Limb (tissue), 2 donors: ENCODE results near the gene CYP26B1.
A peak's percentile ranks its signal among the peaks of the same experiment; 100 is the strongest.

ENCODE experiments used
- DNase-seq, 2 donors: peaks; one replicate each; pipeline ENCODE4 v3.0.0-alpha.2; 2016; ENCODE audit errors: extremely low spot score in 2 of 2

Gene CYP26B1

GRCh38 chr2:72129681-72130340 is 17.9 kb downstream of the CYP26B1 start:
- DNase-seq = peak in 1 of 2 donors; percentile 50

- no peak for DNase-seq
These were observed 18.8 kb downstream of the CYP26B1 start for GRCh38 chr2:72128843-72129227.

- no peak for DNase-seq
These were observed 19.4 kb downstream of the CYP26B1 start for GRCh38 chr2:72128059-72128842.

GRCh38 chr2:72127401-72128058 is 20.1 kb downstream of the CYP26B1 start:
- DNase-seq = no peak

GRCh38 chr2:72126186-72127100 is 21.2 kb downstream of the CYP26B1 start:
- no peak for DNase-seq

- no peak for DNase-seq
These were observed 23.3 kb downstream of the CYP26B1 start for GRCh38 chr2:72124376-72124775.

GRCh38 chr2:72121153-72121552 is 26.5 kb downstream of the CYP26B1 start:
- DNase-seq = no peak

GRCh38 chr2:72118951-72119350 is 28.7 kb downstream of the CYP26B1 start:
- DNase-seq = no peak

GRCh38 chr2:72118386-72118785 is 29.3 kb downstream of the CYP26B1 start:
- no peak for DNase-seq

GRCh38 chr2:72117718-72118117 is 29.9 kb downstream of the CYP26B1 start:
- DNase-seq = no peak

- no peak for DNase-seq
These were observed 30.6 kb downstream of the CYP26B1 start for GRCh38 chr2:72117029-72117428.

GRCh38 chr2:72116081-72116533 is 31.6 kb downstream of the CYP26B1 start:
- DNase-seq = peak in 1 of 2 donors; percentile 33

- DNase-seq = peak in 1 of 2 donors; percentile 72
These were observed 32.3 kb downstream of the CYP26B1 start for GRCh38 chr2:72115110-72116080.

- no peak for DNase-seq
These were observed 33.0 kb downstream of the CYP26B1 start for GRCh38 chr2:72114693-72115051.

GRCh38 chr2:72113847-72114692 is 33.6 kb downstream of the CYP26B1 start:
- no peak for DNase-seq

GRCh38 chr2:72112981-72113846 is 34.4 kb downstream of the CYP26B1 start:
- DNase-seq = no peak

- DNase-seq = no peak
These were observed 35.3 kb downstream of the CYP26B1 start for GRCh38 chr2:72112401-72112800.

- DNase-seq = no peak
These were observed 36.6 kb downstream of the CYP26B1 start for GRCh38 chr2:72111061-72111460.
